OCI-LY7 (cell line): ENCODE data around the gene POLR3H. TPM values are rescaled to one million over a fixed set of nuclear protein-coding genes. Genes with fewer than 3 reads are reported as not detected.

Experiments used
- BruUV-seq: library from RNA; stranded (reverse); fragments of 400-500 nt; replicated peaks from 2 replicates; lab custom pipeline; 2021; lab: Mats Ljungman, UMichigan
- CTCF ChIA-PET: fragments of 300-600 bp; sonication (Branson Sonifier 250); formaldehyde crosslinking; loops from one replicate; lab custom pipeline; 2022; ENCODE audit warnings: antibody characterized with exemption; ENCODE audit not compliant: unreplicated experiment; lab: Charles Lee
- POLR2A ChIA-PET: fragments of 300-600 bp; sonication (Branson Sonifier 250); formaldehyde crosslinking; loops from one replicate; lab custom pipeline; 2022; ENCODE audit warnings: antibody characterized with exemption; lab: Charles Lee
- DNase-seq: peaks from one replicate; pipeline ENCODE4 v3.0.0-alpha.2; 2015; ENCODE audit warnings: low spot score
- H2AFZ ChIP-seq: fragments of 200-600 bp; sonication (generic), shearing (Covaris generic); 2 replicates; pipeline ENCODE4 v1.6.1; 2014; ENCODE audit warnings: mild to moderate bottlenecking, antibody characterized with exemption, low read length, moderate library complexity
- H3K27ac ChIP-seq: fragments of 200-600 bp; sonication (generic); 2 replicates; pipeline ENCODE4 v1.5.1; 2014; ENCODE audit warnings: mixed run types, low read depth, mild to moderate bottlenecking, moderate library complexity, low read length, inconsistent platforms; ENCODE audit not compliant: poor library complexity, severe bottlenecking
- H3K36me3 ChIP-seq: fragments of 200-600 bp; sonication (generic); 2 replicates; pipeline ENCODE4 v1.6.1; 2014; ENCODE audit warnings: mild to moderate bottlenecking, antibody characterized with exemption, low read length, moderate library complexity, mixed read lengths; ENCODE audit not compliant: insufficient read depth
- H3K4me1 ChIP-seq: fragments of 200-600 bp; sonication (generic); 2 replicates; pipeline ENCODE4 v1.5.1; 2014; ENCODE audit warnings: mild to moderate bottlenecking, low read length; ENCODE audit not compliant: insufficient read depth, poor library complexity, severe bottlenecking
- H3K4me2 ChIP-seq: fragments of 200-600 bp; sonication (generic); 2 replicates; pipeline ENCODE4 v1.6.1; 2014; ENCODE audit warnings: mild to moderate bottlenecking, low read length
- H3K4me3 ChIP-seq: fragments of 200-600 bp; sonication (generic); 2 replicates; pipeline ENCODE4 v1.5.1; 2014; ENCODE audit warnings: mild to moderate bottlenecking, low read depth, low read length; ENCODE audit not compliant: poor library complexity, severe bottlenecking
- H3K79me2 ChIP-seq: fragments of 200-600 bp; sonication (generic); 2 replicates; pipeline ENCODE4 v1.6.1; 2016; ENCODE audit warnings: low read depth, mild to moderate bottlenecking, low read length, moderate library complexity, mixed read lengths; ENCODE audit not compliant: insufficient read depth
- H3K9me2 ChIP-seq: fragments of 200-600 bp; sonication (generic); 2 replicates; pipeline ENCODE4 v1.6.1; 2016; ENCODE audit warnings: mild to moderate bottlenecking, low read length, mixed read lengths; ENCODE audit not compliant: insufficient read depth
- H3K9me3 ChIP-seq: fragments of 200-600 bp; sonication (generic); 2 replicates; pipeline ENCODE4 v1.6.1; 2014; ENCODE audit warnings: mild to moderate bottlenecking, mixed run types, low read length, mixed read lengths
- H4K20me1 ChIP-seq: fragments of 200-600 bp; sonication (generic); 2 replicates; pipeline ENCODE4 v1.6.1; 2014; ENCODE audit warnings: mild to moderate bottlenecking, antibody characterized with exemption, low read length, moderate library complexity, mixed read lengths; ENCODE audit not compliant: insufficient read depth
- CTCF ChIP-seq: fragments of 200-600 bp; sonication (generic); conservative IDR thresholded peaks from 2 replicates; pipeline ENCODE4 v1.5.1; 2014; ENCODE audit warnings: mild to moderate bottlenecking, antibody characterized with exemption, low read length, moderate library complexity, mixed read lengths
- EZH2phosphoT487 ChIP-seq: fragments of 200-600 bp; sonication (generic); IDR thresholded peaks from 2 replicates; pipeline ENCODE4 v1.6.1; 2018; ENCODE audit warnings: low read depth, borderline replicate concordance, mild to moderate bottlenecking, mixed run types, antibody characterized with exemption, low read length, moderate library complexity, mixed read lengths
- intact Hi-C: fragments of 100-400 bp; cut with micrococcal nuclease; formaldehyde crosslinking; loops from one replicate; pipeline ENCODE4 v1.10.0; 2022; ENCODE audit not compliant: unreplicated experiment
- total RNA-seq, 2 experiments: library from RNA; depleted of rRNA in 1 of 2; stranded (reverse); fragments of >200 nt in 1 of 2; shearing (Covaris generic) in 1 of 2; gene quantifications; 2 replicates each; pipeline ENCODE4 v1.2.3, GENCODE V29; 2014 to 2022

POLR3H gene
- total RNA-seq, 2 experiments from 2014 or later, result 28.5 to 48.3 TPM

GRCh38 chr22:41478473-41478872 lies 65.8 kb downstream of the POLR3H start:
- H4K20me1 ChIP-seq, result peaks cover 28% of the 10 kb centered on the region

More at GRCh38 chr22:41478473-41478872, 65.8 kb downstream of the POLR3H start:
- Histone ChIP-seq H2AFZ (no peak overlapping the region), H3K9me3 (no peaks in the 10 kb centered on the region), H3K79me2 (peaks cover 96% of the 10 kb centered on the region), H3K9me2 (no peaks in the 10 kb centered on the region), H3K27ac (peak overlapping the region; percentile 10), H3K36me3 (peaks cover 53% of the 10 kb centered on the region), H3K4me2 (peak overlapping the region; percentile 35), H3K4me1 (peaks cover 47% of the 10 kb centered on the region), H3K4me3 (no peak overlapping the region)
- no peak for TF ChIP-seq EZH2phosphoT487
- no peak for TF ChIP-seq CTCF
- ChIA-PET POLR2A (interaction anchor here (0.6 to 2.2 kb wide), 9 partner anchors 8 to 94 kb away, joined by 3 to 10 read pairs (median 4); partner anchors contain the start of genes ACO2, PHF5A and TOB2), CTCF (no interaction called here)
- BruUV-seq, result no TSS peak
- intact Hi-C loops, result no loop called here
- DNase-seq, result no peak

Other genes starting within 250 kb of the POLR3H start
- 42.4 and 46.7 TPM in 2 replicates for gene ZC3H7B, start 242.9 kb downstream of the POLR3H start, total RNA-seq (2014; rRNA removed; shearing (Covaris generic))
- gene ZC3H7B, start 242.9 kb downstream of the POLR3H start, total RNA-seq (2022), result 55.1 and 56.3 TPM in 2 replicates
- 4.3 and 6.8 TPM in 2 replicates for gene TEF, start 162.5 kb downstream of the POLR3H start, total RNA-seq (2014; rRNA removed; shearing (Covaris generic))
- gene TEF, start 162.5 kb downstream of the POLR3H start, total RNA-seq (2022), result 6.1 and 7.0 TPM in 2 replicates
- 13.5 and 13.9 TPM in 2 replicates for gene TOB2, start 97.7 kb downstream of the POLR3H start, total RNA-seq (2014; rRNA removed; shearing (Covaris generic))
- gene TOB2, start 97.7 kb downstream of the POLR3H start, total RNA-seq (2022), result 19.9 and 27.0 TPM in 2 replicates
- gene PHF5A, start 75.8 kb downstream of the POLR3H start, total RNA-seq (2014; rRNA removed; shearing (Covaris generic)), result 87.9 and 98.8 TPM in 2 replicates
- 60.9 and 62.1 TPM in 2 replicates for gene PHF5A, start 75.8 kb downstream of the POLR3H start, total RNA-seq (2022)
- 61.5 and 69.0 TPM in 2 replicates for gene ACO2, start 75.4 kb downstream of the POLR3H start, total RNA-seq (2014; rRNA removed; shearing (Covaris generic))
- 102 and 107 TPM in 2 replicates for gene ACO2, start 75.4 kb downstream of the POLR3H start, total RNA-seq (2022)
- gene CSDC2, start 16.5 kb upstream of the POLR3H start, total RNA-seq (2014; rRNA removed; shearing (Covaris generic)), result not detected in 2 replicates
- gene CSDC2, start 16.5 kb upstream of the POLR3H start, total RNA-seq (2022), result not detected in 2 replicates
- gene PMM1, start 45.4 kb upstream of the POLR3H start, total RNA-seq (2014; rRNA removed; shearing (Covaris generic)), result 17.0 and 17.5 TPM in 2 replicates
- gene PMM1, start 45.4 kb upstream of the POLR3H start, total RNA-seq (2022), result 40.5 and 45.7 TPM in 2 replicates
- 20.4 and 39.0 TPM in 2 replicates for gene DESI1, start 76.6 kb upstream of the POLR3H start, total RNA-seq (2014; rRNA removed; shearing (Covaris generic))
- 59.0 and 65.0 TPM in 2 replicates for gene DESI1, start 76.6 kb upstream of the POLR3H start, total RNA-seq (2022)
- gene XRCC6, start 76.8 kb upstream of the POLR3H start, total RNA-seq (2014; rRNA removed; shearing (Covaris generic)), result 378 and 419 TPM in 2 replicates
- 374 and 426 TPM in 2 replicates for gene XRCC6, start 76.8 kb upstream of the POLR3H start, total RNA-seq (2022)
- gene SNU13, start 144.4 kb upstream of the POLR3H start, total RNA-seq (2014; rRNA removed; shearing (Covaris generic)), result 155 and 199 TPM in 2 replicates
- 246 and 253 TPM in 2 replicates for gene SNU13, start 144.4 kb upstream of the POLR3H start, total RNA-seq (2022)
- 2.3 and 2.5 TPM in 2 replicates for gene MEI1, start 155.0 kb upstream of the POLR3H start, total RNA-seq (2014; rRNA removed; shearing (Covaris generic))
- gene MEI1, start 155.0 kb upstream of the POLR3H start, total RNA-seq (2022), result 11.5 and 14.6 TPM in 2 replicates